ENCODE data around the gene SBF1.

Gene SBF1

GRCh38 chr22:50456466-50457234, 18.2 kb downstream of the SBF1 start:
- H3K27me3 ChIP-seq (ENCODE audit: control insufficient read depth in 5 of 5, insufficient read depth in 4 of 5, low read length in 5 of 5): no peaks in the 10 kb centered on the region
- H3K9ac ChIP-seq (ENCODE audit: low read length in 5 of 5): no peak overlapping the region
- no peak overlapping the region for H3K4me3 ChIP-seq (ENCODE audit: low read depth in 1 of 5, low read length in 5 of 5)
- H3K36me3 ChIP-seq (ENCODE audit: control insufficient read depth in 5 of 5, insufficient read depth in 5 of 5, low read length in 5 of 5): peaks cover 0 to 85% (median 82%) of the 10 kb centered on the region in 5 donors
- no peak overlapping the region for H3K27ac ChIP-seq (ENCODE audit: low read depth, low read length)
- H3K4me1 ChIP-seq (ENCODE audit: control insufficient read depth in 5 of 5, insufficient read depth in 5 of 5, low read length in 5 of 5): no peaks in the 10 kb centered on the region
- no peaks in the 10 kb centered on the region for H3K9me3 ChIP-seq (ENCODE audit: control insufficient read depth in 5 of 5, low read length in 5 of 5)

GRCh38 chr22:50456026-50456425, 18.8 kb downstream of the SBF1 start:
- H3K4me1 ChIP-seq (ENCODE audit: control insufficient read depth in 5 of 5, insufficient read depth in 5 of 5, low read length in 5 of 5): no peaks in the 10 kb centered on the region
- no peak overlapping the region for H3K9ac ChIP-seq (ENCODE audit: low read length in 5 of 5)
- H3K4me3 ChIP-seq (ENCODE audit: low read depth in 1 of 5, low read length in 5 of 5): no peak overlapping the region
- H3K36me3 ChIP-seq (ENCODE audit: control insufficient read depth in 5 of 5, insufficient read depth in 5 of 5, low read length in 5 of 5): peaks cover 0 to 82% (median 78%) of the 10 kb centered on the region in 5 donors
- no peak overlapping the region for H3K27ac ChIP-seq (ENCODE audit: low read depth, low read length)
- no peaks in the 10 kb centered on the region for H3K27me3 ChIP-seq (ENCODE audit: control insufficient read depth in 5 of 5, insufficient read depth in 4 of 5, low read length in 5 of 5)
- no peaks in the 10 kb centered on the region for H3K9me3 ChIP-seq (ENCODE audit: control insufficient read depth in 5 of 5, low read length in 5 of 5)

GRCh38 chr22:50455201-50455600, 19.6 kb downstream of the SBF1 start:
- Histone ChIP-seq H3K27ac (ENCODE audit: low read depth, low read length) (no peak overlapping the region), H3K4me1 (ENCODE audit: control insufficient read depth in 5 of 5, insufficient read depth in 5 of 5, low read length in 5 of 5) (no peaks in the 10 kb centered on the region), H3K9ac (ENCODE audit: low read length in 5 of 5) (no peak overlapping the region), H3K36me3 (ENCODE audit: control insufficient read depth in 5 of 5, insufficient read depth in 5 of 5, low read length in 5 of 5) (peaks cover 0 to 82% (median 74%) of the 10 kb centered on the region in 5 donors), H3K9me3 (ENCODE audit: control insufficient read depth in 5 of 5, low read length in 5 of 5) (no peaks in the 10 kb centered on the region), H3K27me3 (ENCODE audit: control insufficient read depth in 5 of 5, insufficient read depth in 4 of 5, low read length in 5 of 5) (no peaks in the 10 kb centered on the region), H3K4me3 (ENCODE audit: low read depth in 1 of 5, low read length in 5 of 5) (no peak overlapping the region)

GRCh38 chr22:50454556-50455075, 20.2 kb downstream of the SBF1 start:
- no peaks in the 10 kb centered on the region for H3K9me3 ChIP-seq (ENCODE audit: control insufficient read depth in 5 of 5, low read length in 5 of 5)
- no peak overlapping the region for H3K9ac ChIP-seq (ENCODE audit: low read length in 5 of 5)
- peaks cover 0 to 81% (median 70%) of the 10 kb centered on the region in 5 donors for H3K36me3 ChIP-seq (ENCODE audit: control insufficient read depth in 5 of 5, insufficient read depth in 5 of 5, low read length in 5 of 5)
- H3K4me3 ChIP-seq (ENCODE audit: low read depth in 1 of 5, low read length in 5 of 5): no peak overlapping the region
- no peak overlapping the region for H3K27ac ChIP-seq (ENCODE audit: low read depth, low read length)
- no peaks in the 10 kb centered on the region for H3K27me3 ChIP-seq (ENCODE audit: control insufficient read depth in 5 of 5, insufficient read depth in 4 of 5, low read length in 5 of 5)
- peaks cover 0 to 2% (median 0%) of the 10 kb centered on the region in 5 donors for H3K4me1 ChIP-seq (ENCODE audit: control insufficient read depth in 5 of 5, insufficient read depth in 5 of 5, low read length in 5 of 5)

- Histone ChIP-seq H3K27ac (ENCODE audit: low read depth, low read length) (no peak overlapping the region), H3K36me3 (ENCODE audit: control insufficient read depth in 5 of 5, insufficient read depth in 5 of 5, low read length in 5 of 5) (peaks cover 0 to 79% (median 63%) of the 10 kb centered on the region in 5 donors), H3K9ac (ENCODE audit: low read length in 5 of 5) (no peak overlapping the region), H3K4me1 (ENCODE audit: control insufficient read depth in 5 of 5, insufficient read depth in 5 of 5, low read length in 5 of 5) (peaks cover 0 to 2% (median 0%) of the 10 kb centered on the region in 5 donors), H3K27me3 (ENCODE audit: control insufficient read depth in 5 of 5, insufficient read depth in 4 of 5, low read length in 5 of 5) (no peaks in the 10 kb centered on the region), H3K4me3 (ENCODE audit: low read depth in 1 of 5, low read length in 5 of 5) (no peak overlapping the region), H3K9me3 (ENCODE audit: control insufficient read depth in 5 of 5, low read length in 5 of 5) (no peaks in the 10 kb centered on the region)
Observed at GRCh38 chr22:50452649-50453048, 22.2 kb downstream of the SBF1 start.

GRCh38 chr22:50447576-50448551, 27.0 kb downstream of the SBF1 start:
- Histone ChIP-seq H3K27ac (ENCODE audit: low read depth, low read length) (no peak overlapping the region), H3K4me1 (ENCODE audit: control insufficient read depth in 5 of 5, insufficient read depth in 5 of 5, low read length in 5 of 5) (peaks cover 0 to 7% (median 5%) of the 10 kb centered on the region in 5 donors), H3K9me3 (ENCODE audit: control insufficient read depth in 5 of 5, low read length in 5 of 5) (no peaks in the 10 kb centered on the region), H3K4me3 (ENCODE audit: low read depth in 1 of 5, low read length in 5 of 5) (no peak overlapping the region), H3K9ac (ENCODE audit: low read length in 5 of 5) (no peak overlapping the region), H3K27me3 (ENCODE audit: control insufficient read depth in 5 of 5, insufficient read depth in 4 of 5, low read length in 5 of 5) (no peaks in the 10 kb centered on the region), H3K36me3 (ENCODE audit: control insufficient read depth in 5 of 5, insufficient read depth in 5 of 5, low read length in 5 of 5) (peaks cover 0 to 72% (median 49%) of the 10 kb centered on the region in 5 donors)

- Histone ChIP-seq H3K9ac (ENCODE audit: low read length in 5 of 5) (no peak overlapping the region), H3K27me3 (ENCODE audit: control insufficient read depth in 5 of 5, insufficient read depth in 4 of 5, low read length in 5 of 5) (no peaks in the 10 kb centered on the region), H3K27ac (ENCODE audit: low read depth, low read length) (no peak overlapping the region), H3K9me3 (ENCODE audit: control insufficient read depth in 5 of 5, low read length in 5 of 5) (no peaks in the 10 kb centered on the region), H3K4me3 (ENCODE audit: low read depth in 1 of 5, low read length in 5 of 5) (no peak overlapping the region), H3K36me3 (ENCODE audit: control insufficient read depth in 5 of 5, insufficient read depth in 5 of 5, low read length in 5 of 5) (peaks cover 0 to 75% (median 49%) of the 10 kb centered on the region in 5 donors), H3K4me1 (ENCODE audit: control insufficient read depth in 5 of 5, insufficient read depth in 5 of 5, low read length in 5 of 5) (peaks cover 0 to 7% (median 5%) of the 10 kb centered on the region in 5 donors)
Observed at GRCh38 chr22:50446708-50447575, 27.9 kb downstream of the SBF1 start.

GRCh38 chr22:50445880-50446707, 28.7 kb downstream of the SBF1 start:
- H3K36me3 ChIP-seq (ENCODE audit: control insufficient read depth in 5 of 5, insufficient read depth in 5 of 5, low read length in 5 of 5): peaks cover 0 to 77% (median 52%) of the 10 kb centered on the region in 5 donors
- H3K27me3 ChIP-seq (ENCODE audit: control insufficient read depth in 5 of 5, insufficient read depth in 4 of 5, low read length in 5 of 5): no peaks in the 10 kb centered on the region
- peaks cover 0 to 7% (median 5%) of the 10 kb centered on the region in 5 donors for H3K4me1 ChIP-seq (ENCODE audit: control insufficient read depth in 5 of 5, insufficient read depth in 5 of 5, low read length in 5 of 5)
- H3K9ac ChIP-seq (ENCODE audit: low read length in 5 of 5): no peak overlapping the region
- no peak overlapping the region for H3K4me3 ChIP-seq (ENCODE audit: low read depth in 1 of 5, low read length in 5 of 5)
- H3K27ac ChIP-seq (ENCODE audit: low read depth, low read length): no peak overlapping the region
- H3K9me3 ChIP-seq (ENCODE audit: control insufficient read depth in 5 of 5, low read length in 5 of 5): no peaks in the 10 kb centered on the region

Data from subcutaneous abdominal adipose tissue (tissue), 5 donors.